Progenitor cell of endocrine pancreas (in vitro differentiated cells): Measurements from ENCODE around the gene LCTL. TPM values are rescaled to one million over a fixed set of nuclear protein-coding genes. Genes with fewer than 3 reads are reported as not detected.

Source experiments
- DNase-seq: peaks from one replicate; pipeline ENCODE4 v3.0.0; 2021; ENCODE audit warnings: low spot score; ENCODE audit not compliant: unreplicated experiment
- H3K27ac Mint-ChIP-seq: 2 replicates; pipeline ENCODE4 v1.8.0; 2021; ENCODE audit warnings: mild to moderate bottlenecking, moderate library complexity, mixed read lengths
- H3K27me3 Mint-ChIP-seq: 2 replicates; pipeline ENCODE4 v1.8.0; 2021; ENCODE audit warnings: mixed read lengths
- H3K36me3 Mint-ChIP-seq: 2 replicates; pipeline ENCODE4 v1.8.0; 2022; ENCODE audit warnings: mixed read lengths; ENCODE audit not compliant: insufficient read depth
- H3K4me1 Mint-ChIP-seq: 2 replicates; pipeline ENCODE4 v1.8.0; 2021; ENCODE audit warnings: low read depth, mixed read lengths
- H3K4me3 Mint-ChIP-seq: 2 replicates; pipeline ENCODE4 v1.8.0; 2021; ENCODE audit warnings: low read depth, mild to moderate bottlenecking, moderate library complexity, mixed read lengths
- H3K9me3 Mint-ChIP-seq: 2 replicates; pipeline ENCODE4 v1.8.0; 2021; ENCODE audit warnings: low read depth, mixed read lengths
- total RNA-seq: library from RNA; stranded (reverse); gene quantifications from 2 replicates; pipeline ENCODE4 v1.2.1, GENCODE V29; 2021
- TF ChIP-seq, protein P1 (sequence below): fragments of 200-600 bp; sonication (generic); IDR thresholded peaks from one replicate; pipeline ENCODE4 v1.5.0; 2021; ENCODE audit warnings: antibody characterized with exemption, mild to moderate bottlenecking; ENCODE audit not compliant: unreplicated experiment

LCTL gene
- total RNA-seq, 1 donor from 2014 or later = 1.5 TPM

GRCh38 chr15:66564136-66565041 lies 1.4 kb downstream of the LCTL start:
- H3K4me1 Mint-ChIP-seq = peaks cover 14% of the 10 kb centered on the region
- no peak overlapping the region for H3K4me3 Mint-ChIP-seq
- H3K9me3 Mint-ChIP-seq = no peaks in the 10 kb centered on the region
- H3K27ac Mint-ChIP-seq = peak overlapping the region; percentile 65
- H3K27me3 Mint-ChIP-seq = no peaks in the 10 kb centered on the region
- H3K36me3 Mint-ChIP-seq = no peaks in the 10 kb centered on the region
- DNase-seq = no peak
- TF ChIP-seq, protein P1, sequence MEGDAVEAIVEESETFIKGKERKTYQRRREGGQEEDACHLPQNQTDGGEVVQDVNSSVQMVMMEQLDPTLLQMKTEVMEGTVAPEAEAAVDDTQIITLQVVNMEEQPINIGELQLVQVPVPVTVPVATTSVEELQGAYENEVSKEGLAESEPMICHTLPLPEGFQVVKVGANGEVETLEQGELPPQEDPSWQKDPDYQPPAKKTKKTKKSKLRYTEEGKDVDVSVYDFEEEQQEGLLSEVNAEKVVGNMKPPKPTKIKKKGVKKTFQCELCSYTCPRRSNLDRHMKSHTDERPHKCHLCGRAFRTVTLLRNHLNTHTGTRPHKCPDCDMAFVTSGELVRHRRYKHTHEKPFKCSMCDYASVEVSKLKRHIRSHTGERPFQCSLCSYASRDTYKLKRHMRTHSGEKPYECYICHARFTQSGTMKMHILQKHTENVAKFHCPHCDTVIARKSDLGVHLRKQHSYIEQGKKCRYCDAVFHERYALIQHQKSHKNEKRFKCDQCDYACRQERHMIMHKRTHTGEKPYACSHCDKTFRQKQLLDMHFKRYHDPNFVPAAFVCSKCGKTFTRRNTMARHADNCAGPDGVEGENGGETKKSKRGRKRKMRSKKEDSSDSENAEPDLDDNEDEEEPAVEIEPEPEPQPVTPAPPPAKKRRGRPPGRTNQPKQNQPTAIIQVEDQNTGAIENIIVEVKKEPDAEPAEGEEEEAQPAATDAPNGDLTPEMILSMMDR = no peak

DNA sequence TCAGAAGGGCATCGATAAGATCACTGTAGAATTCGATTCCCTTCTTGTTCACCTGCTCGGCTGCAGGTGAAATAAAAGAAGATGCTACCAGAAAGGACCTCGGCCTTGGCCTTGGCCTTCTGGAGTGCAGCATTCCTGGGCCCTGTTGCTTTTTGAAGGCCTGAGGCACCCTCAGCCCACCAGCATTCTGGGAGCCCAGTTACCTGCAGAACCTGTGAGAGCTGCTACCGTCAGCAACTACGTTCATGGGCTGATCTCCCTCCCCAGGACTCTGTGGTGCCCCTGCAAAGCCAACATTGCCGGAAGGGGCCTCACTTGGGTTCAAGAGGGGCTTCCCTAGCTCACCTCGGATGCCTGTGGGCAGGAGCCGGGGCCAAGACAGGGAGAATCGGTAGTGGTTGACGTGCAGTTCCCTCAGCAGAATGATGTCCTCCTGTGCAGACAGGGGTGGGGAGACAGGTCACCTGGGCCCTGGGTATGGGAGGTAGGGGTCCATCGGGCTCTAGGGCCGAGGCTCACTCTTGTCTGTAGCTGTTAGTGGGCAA lies 2.2 kb downstream of the LCTL start:
- no peak for DNase-seq
- H3K27me3 Mint-ChIP-seq = no peaks in the 10 kb centered on the region
- H3K27ac Mint-ChIP-seq = no peak overlapping the region
- TF ChIP-seq, protein P1 = no peak
- no peaks in the 10 kb centered on the region for H3K36me3 Mint-ChIP-seq
- no peak overlapping the region for H3K4me3 Mint-ChIP-seq
- no peaks in the 10 kb centered on the region for H3K9me3 Mint-ChIP-seq
- peaks cover 14% of the 10 kb centered on the region for H3K4me1 Mint-ChIP-seq

- Mint-ChIP-seq H3K9me3 (no peaks in the 10 kb centered on the region), H3K4me3 (no peak overlapping the region), H3K4me1 (peaks cover 14% of the 10 kb centered on the region), H3K36me3 (no peaks in the 10 kb centered on the region), H3K27me3 (no peaks in the 10 kb centered on the region), H3K27ac (no peak overlapping the region)
- no peak for DNase-seq
- TF ChIP-seq, protein P1 = no peak
Observed at GRCh38 chr15:66563126-66563525, 2.7 kb downstream of the LCTL start.

- Mint-ChIP-seq H3K4me1 (peaks cover 5% of the 10 kb centered on the region), H3K4me3 (no peak overlapping the region), H3K27me3 (no peaks in the 10 kb centered on the region), H3K9me3 (no peaks in the 10 kb centered on the region), H3K27ac (no peak overlapping the region), H3K36me3 (no peaks in the 10 kb centered on the region)
- TF ChIP-seq, protein P1 = no peak
- DNase-seq = no peak
Observed at GRCh38 chr15:66560856-66561525, 4.8 kb downstream of the LCTL start.

- TF ChIP-seq, protein P1 = no peak
- no peaks in the 10 kb centered on the region for H3K27me3 Mint-ChIP-seq
- peaks cover 5% of the 10 kb centered on the region for H3K9me3 Mint-ChIP-seq
- H3K36me3 Mint-ChIP-seq = no peaks in the 10 kb centered on the region
- no peaks in the 10 kb centered on the region for H3K4me1 Mint-ChIP-seq
- no peak overlapping the region for H3K4me3 Mint-ChIP-seq
- no peak overlapping the region for H3K27ac Mint-ChIP-seq
- no peak for DNase-seq
Observed at GRCh38 chr15:66558271-66558670, 7.5 kb downstream of the LCTL start.
